OCI-LY3 (cell line): ENCODE data around the gene UNC5CL.

ENCODE experiments used
- H2AFZ ChIP-seq: fragments of 200-600, 300-600 bp; shearing (Covaris generic); 2 replicates; pipeline ENCODE4 v1.6.0; 2014; ENCODE audit warnings: antibody characterized with exemption, low read depth, low read length
- H3K27ac ChIP-seq: fragments of 200-600, 300-600 bp; sonication (generic); 2 replicates; pipeline ENCODE4 v1.5.1; 2014; ENCODE audit warnings: mild to moderate bottlenecking, low read length, moderate library complexity, mixed read lengths
- H3K27me3 ChIP-seq: fragments of 200-600, 300-600 bp; sonication (generic); 2 replicates; pipeline ENCODE4 v1.6.1; 2014; ENCODE audit warnings: low read depth, low read length, mixed read lengths
- H3K36me3 ChIP-seq: fragments of 200-600, 300-600 bp; sonication (generic); replicated peaks from 2 replicates; pipeline ENCODE3; 2014; ENCODE audit warnings: low read depth, low read length, mixed read lengths
- H3K4me1 ChIP-seq: fragments of 300-600, 200-600 bp; sonication (generic); 2 replicates; pipeline ENCODE4 v1.6.1; 2014; ENCODE audit warnings: low read length, mixed read lengths
- H3K4me2 ChIP-seq: fragments of 200-600, 300-600 bp; sonication (generic); 2 replicates; pipeline ENCODE4 v1.6.1; 2014; ENCODE audit warnings: low read length, mixed read lengths
- H3K4me3 ChIP-seq: fragments of 300-600, 200-600 bp; sonication (generic); 2 replicates; pipeline ENCODE4 v1.5.1; 2014; ENCODE audit warnings: antibody characterized with exemption, mild to moderate bottlenecking, low read length, moderate library complexity
- H3K79me2 ChIP-seq: fragments of 300-600, 200-600 bp; shearing (Covaris generic); 2 replicates; pipeline ENCODE4 v1.6.1; 2014; ENCODE audit warnings: mild to moderate bottlenecking, low read length, mixed read lengths
- H3K9ac ChIP-seq: fragments of 300-600, 200-600 bp; shearing (Covaris generic); 2 replicates; pipeline ENCODE4 v1.6.0; 2014; ENCODE audit warnings: mild to moderate bottlenecking, low read length, moderate library complexity
- H3K9me3 ChIP-seq: fragments of 200-600, 300-600 bp; shearing (Covaris generic); 2 replicates; pipeline ENCODE4 v1.6.1; 2014; ENCODE audit warnings: low read length, mixed read lengths; ENCODE audit not compliant: insufficient read depth
- H4K20me1 ChIP-seq: fragments of 200-600, 300-600 bp; sonication (generic); 2 replicates; pipeline ENCODE4 v1.6.1; 2016; ENCODE audit warnings: low read length, mixed read lengths; ENCODE audit not compliant: insufficient read depth
- EZH2phosphoT487 ChIP-seq: fragments of 200-600 bp; shearing (Covaris generic); IDR thresholded peaks from 2 replicates; pipeline ENCODE4 v1.6.1; 2018; ENCODE audit warnings: antibody characterized with exemption, mixed run types, low read depth
- TF ChIP-seq, protein P1 (sequence below): fragments of 200-600, 300-600 bp; sonication (generic); IDR thresholded peaks from 2 replicates; pipeline ENCODE4 v1.5.1; 2014; ENCODE audit warnings: antibody characterized with exemption, low read length, low read depth

The UNC5CL gene

GRCh38 chr6:41073968-41074691 lies 35.1 kb upstream of the UNC5CL start:
- H3K4me3 ChIP-seq = peak overlapping the region; percentile 77
- no peaks in the 10 kb centered on the region for H3K27me3 ChIP-seq
- H4K20me1 ChIP-seq = peaks cover 37% of the 10 kb centered on the region
- peak overlapping the region; percentile 97 for H3K9ac ChIP-seq
- peak overlapping the region; percentile 96 for H3K4me2 ChIP-seq
- no peak for TF ChIP-seq EZH2phosphoT487
- TF ChIP-seq, protein P1, sequence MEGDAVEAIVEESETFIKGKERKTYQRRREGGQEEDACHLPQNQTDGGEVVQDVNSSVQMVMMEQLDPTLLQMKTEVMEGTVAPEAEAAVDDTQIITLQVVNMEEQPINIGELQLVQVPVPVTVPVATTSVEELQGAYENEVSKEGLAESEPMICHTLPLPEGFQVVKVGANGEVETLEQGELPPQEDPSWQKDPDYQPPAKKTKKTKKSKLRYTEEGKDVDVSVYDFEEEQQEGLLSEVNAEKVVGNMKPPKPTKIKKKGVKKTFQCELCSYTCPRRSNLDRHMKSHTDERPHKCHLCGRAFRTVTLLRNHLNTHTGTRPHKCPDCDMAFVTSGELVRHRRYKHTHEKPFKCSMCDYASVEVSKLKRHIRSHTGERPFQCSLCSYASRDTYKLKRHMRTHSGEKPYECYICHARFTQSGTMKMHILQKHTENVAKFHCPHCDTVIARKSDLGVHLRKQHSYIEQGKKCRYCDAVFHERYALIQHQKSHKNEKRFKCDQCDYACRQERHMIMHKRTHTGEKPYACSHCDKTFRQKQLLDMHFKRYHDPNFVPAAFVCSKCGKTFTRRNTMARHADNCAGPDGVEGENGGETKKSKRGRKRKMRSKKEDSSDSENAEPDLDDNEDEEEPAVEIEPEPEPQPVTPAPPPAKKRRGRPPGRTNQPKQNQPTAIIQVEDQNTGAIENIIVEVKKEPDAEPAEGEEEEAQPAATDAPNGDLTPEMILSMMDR = no peak
- peaks cover 16% of the 10 kb centered on the region for H3K36me3 ChIP-seq
- no peak overlapping the region for H2AFZ ChIP-seq
- H3K9me3 ChIP-seq = no peaks in the 10 kb centered on the region
- H3K79me2 ChIP-seq = peaks cover 70% of the 10 kb centered on the region
- peaks cover 31% of the 10 kb centered on the region for H3K4me1 ChIP-seq
- H3K27ac ChIP-seq = peak overlapping the region; percentile 92

GRCh38 chr6:41073203-41073967 lies 34.4 kb upstream of the UNC5CL start:
- Histone ChIP-seq H3K4me3 (peak overlapping the region; percentile 77), H3K27ac (peak overlapping the region; percentile 92), H3K79me2 (peaks cover 63% of the 10 kb centered on the region), H3K4me1 (peaks cover 31% of the 10 kb centered on the region), H3K9ac (peak overlapping the region; percentile 97), H4K20me1 (peaks cover 37% of the 10 kb centered on the region), H2AFZ (no peak overlapping the region), H3K9me3 (no peaks in the 10 kb centered on the region), H3K4me2 (peak overlapping the region; percentile 96), H3K36me3 (peaks cover 9% of the 10 kb centered on the region), H3K27me3 (no peaks in the 10 kb centered on the region)
- TF ChIP-seq, protein P1 = no peak
- no peak for TF ChIP-seq EZH2phosphoT487

- Histone ChIP-seq H3K4me2 (peak within 1 kb of the TSS; percentile 96), H2AFZ (peak within 1 kb of the TSS; percentile 52), H3K27me3 (no peaks in the 10 kb centered on the region), H3K9me3 (no peaks in the 10 kb centered on the region), H3K9ac (peak within 1 kb of the TSS; percentile 97), H3K27ac (peak within 1 kb of the TSS; percentile 92), H3K79me2 (peaks cover 57% of the 10 kb centered on the region), H3K4me1 (peaks cover 31% of the 10 kb centered on the region), H3K36me3 (peaks cover 14% of the 10 kb centered on the region), H4K20me1 (peaks cover 37% of the 10 kb centered on the region), H3K4me3 (peak within 1 kb of the TSS; percentile 77)
- no peak for TF ChIP-seq EZH2phosphoT487
- TF ChIP-seq, protein P1 = no peak
Observed at GRCh38 chr6:41072836-41073202, 33.8 kb upstream of the UNC5CL start, which contains the start of gene NFYA. Gene NFYA (plus strand): TSS chr6:41072974. CDS start chr6:41079090, 6,116 bp downstream.
